B cell (primary cell): Measurements from ENCODE around the gene ABCB10. TPM values are rescaled to one million over a fixed set of nuclear protein-coding genes. Genes with fewer than 3 reads are reported as not detected.
"Not testable (repeated sequence)": the region's sequence is repeated elsewhere in the genome, so short reads cannot be mapped to it uniquely, and the experiment has no call there.

Source experiments
- ATAC-seq: fragments of 200-7000 bp; cut with Tn5 transposase; one replicate; pipeline ENCODE4 v1.10.0; 2021; ENCODE audit warnings: low read depth, mild to moderate bottlenecking, moderate number of reproducible peaks, moderate library complexity
- CTCF ChIA-PET: fragments of 350-600 bp; sonication (Branson Sonifier 250); formaldehyde crosslinking; loops from one replicate; lab custom pipeline; 2021; ENCODE audit warnings: antibody characterized with exemption, inconsistent platforms; lab: Charles Lee
- POLR2A ChIA-PET: fragments of 350-600 bp; sonication (Branson Sonifier 250); formaldehyde crosslinking; loops from one replicate; lab custom pipeline; 2021; ENCODE audit warnings: antibody characterized with exemption; lab: Charles Lee
- DNase-seq: peaks from one replicate; pipeline ENCODE4 v3.0.0; 2013
- H2AFZ ChIP-seq: 2 replicates; pipeline ENCODE4 v1.6.1; 2012; ENCODE audit warnings: mild to moderate bottlenecking, low read depth, low read length; ENCODE audit not compliant: insufficient read depth, poor library complexity, severe bottlenecking
- H3K27ac ChIP-seq, 2 donors: 1 replicate in 1 of 2; 2 replicates in 1 of 2; pipeline ENCODE4 v1.5.1; 2012 to 2013; ENCODE audit warnings: low read length in 2 of 2, mild to moderate bottlenecking in 2 of 2, moderate library complexity in 1 of 2
- H3K27me3 ChIP-seq, 4 experiments: fragments of 200-600 bp in 1 of 4; sonication (generic) in 1 of 4; replicated peaks in 1 of 4; 1 replicate in 2 of 4; 2 replicates in 2 of 4; pipeline versions ENCODE4 v1.6.1 to v1.7.0; 2013 to 2016; ENCODE audit warnings: low read length in 3 of 4, mild to moderate bottlenecking in 2 of 4, mixed read lengths in 1 of 4, moderate library complexity in 1 of 4; ENCODE audit not compliant: insufficient read depth in 4 of 4, control insufficient read depth in 3 of 4; ENCODE audit errors: control extremely low read depth in 1 of 4
- H3K36me3 ChIP-seq, 2 experiments: replicated peaks in 1 of 2; 1 replicate in 1 of 2; 2 replicates in 1 of 2; pipeline versions ENCODE4 v1.6.1 to v1.7.1; 2013; ENCODE audit warnings: low read length in 1 of 2; ENCODE audit not compliant: insufficient read depth in 2 of 2, control insufficient read depth in 1 of 2; ENCODE audit errors: control extremely low read depth in 1 of 2, extremely low read depth in 1 of 2
- H3K4me1 ChIP-seq, 2 donors: fragments of 200-600 bp in 1 of 2; sonication (generic) in 1 of 2; 1 replicate in 1 of 2; 2 replicates in 1 of 2; pipeline versions ENCODE4 v1.5.1 to v1.6.1; 2013 to 2017; ENCODE audit warnings: low read length in 2 of 2; ENCODE audit not compliant: control insufficient read depth in 2 of 2, insufficient read depth in 2 of 2
- H3K4me2 ChIP-seq: replicated peaks from 2 replicates; pipeline ENCODE3; 2012; ENCODE audit warnings: mild to moderate bottlenecking, low read depth, low read length; ENCODE audit not compliant: poor library complexity, severe bottlenecking
- H3K4me3 ChIP-seq, 5 experiments: fragments of 200-600 bp in 1 of 5; sonication (generic) in 1 of 5; 1 replicate in 3 of 5; 2 replicates in 2 of 5; pipeline versions ENCODE4 v1.5.1 to v1.7.0; 2011 to 2016; ENCODE audit warnings: low read length in 4 of 5, mild to moderate bottlenecking in 4 of 5, low read depth in 2 of 5, control low read depth in 1 of 5, moderate library complexity in 1 of 5; ENCODE audit not compliant: insufficient read depth in 1 of 5; ENCODE audit errors: control extremely low read depth in 1 of 5, extremely low read depth in 1 of 5
- H3K79me2 ChIP-seq: fragments of 200-600 bp; sonication (generic); one replicate; pipeline ENCODE4 v1.6.0; 2016; ENCODE audit warnings: low read length; ENCODE audit not compliant: control insufficient read depth, insufficient read depth
- H3K9ac ChIP-seq: fragments of 200-600 bp; sonication (generic); 2 replicates; pipeline ENCODE4 v1.6.1; 2017; ENCODE audit warnings: mild to moderate bottlenecking, low read length, moderate library complexity
- H3K9me3 ChIP-seq, 3 donors: one replicate each; pipeline versions ENCODE4 v1.6.1 to v1.7.1; 2013; ENCODE audit warnings: low read length in 2 of 3; ENCODE audit not compliant: control insufficient read depth in 2 of 3, insufficient read depth in 1 of 3; ENCODE audit errors: control extremely low read depth in 1 of 3
- H4K20me1 ChIP-seq: 2 replicates; pipeline ENCODE4 v1.6.0; 2012; ENCODE audit warnings: mild to moderate bottlenecking, low read length; ENCODE audit not compliant: insufficient read depth, control insufficient read depth, poor library complexity, severe bottlenecking
- H3K27ac Mint-ChIP-seq: one replicate; pipeline ENCODE4 v1.8.0; 2021; ENCODE audit warnings: mixed read lengths
- H3K27me3 Mint-ChIP-seq: one replicate; pipeline ENCODE4 v1.8.0; 2021; ENCODE audit warnings: mixed read lengths
- H3K4me1 Mint-ChIP-seq: one replicate; pipeline ENCODE4 v1.8.0; 2021; ENCODE audit warnings: mixed read lengths
- H3K4me3 Mint-ChIP-seq: one replicate; pipeline ENCODE4 v1.8.0; 2021; ENCODE audit warnings: mixed read lengths
- H3K9me3 Mint-ChIP-seq: one replicate; pipeline ENCODE4 v1.8.0; 2022; ENCODE audit warnings: mixed read lengths; ENCODE audit not compliant: insufficient read depth
- EZH2 ChIP-seq: IDR thresholded peaks from 2 replicates; pipeline ENCODE4 v1.6.1; 2012; ENCODE audit warnings: borderline replicate concordance, low read depth, mild to moderate bottlenecking, moderate library complexity, low read length; ENCODE audit not compliant: insufficient read depth, poor library complexity, severe bottlenecking
- WGBS: methylation state at CpG from one replicate; pipeline ENCODE4 v1.1.5; 2013; ENCODE audit warnings: missing lambda C conversion rate; ENCODE audit not compliant: insufficient coverage; 5-methylcytosine and 5-hydroxymethylcytosine counted together
- intact Hi-C: fragments of 100-400 bp; cut with micrococcal nuclease; formaldehyde crosslinking; loops from one replicate; pipeline ENCODE4 v1.10.0; 2022
- polyA plus RNA-seq: library from polyadenylated mRNA; depleted of rRNA; stranded (reverse); fragments of >200 nt; gene quantifications from 2 replicates; pipeline ENCODE4 v1.2.3, GENCODE V29; 2012
- total RNA-seq, 2 donors: library from RNA; stranded (reverse); fragments of 120-200 nt in 1 of 2; gene quantifications; 1 replicate in 1 of 2; 2 replicates in 1 of 2; pipeline versions ENCODE4 v1.2.3 to v1.2.4, GENCODE V29; 2013 to 2022
- TF ChIP-seq, protein P1 (sequence below): fragments of 200-600 bp; IDR thresholded peaks from one replicate; pipeline ENCODE4 v1.8.0; 2022; ENCODE audit warnings: antibody characterized with exemption, mild to moderate bottlenecking

Gene ABCB10
- total and polyA plus RNA-seq, 2 donors (not counting 1 experiment from before 2014, with no cell fraction given), result 6.5 to 18.6 TPM

DNA sequence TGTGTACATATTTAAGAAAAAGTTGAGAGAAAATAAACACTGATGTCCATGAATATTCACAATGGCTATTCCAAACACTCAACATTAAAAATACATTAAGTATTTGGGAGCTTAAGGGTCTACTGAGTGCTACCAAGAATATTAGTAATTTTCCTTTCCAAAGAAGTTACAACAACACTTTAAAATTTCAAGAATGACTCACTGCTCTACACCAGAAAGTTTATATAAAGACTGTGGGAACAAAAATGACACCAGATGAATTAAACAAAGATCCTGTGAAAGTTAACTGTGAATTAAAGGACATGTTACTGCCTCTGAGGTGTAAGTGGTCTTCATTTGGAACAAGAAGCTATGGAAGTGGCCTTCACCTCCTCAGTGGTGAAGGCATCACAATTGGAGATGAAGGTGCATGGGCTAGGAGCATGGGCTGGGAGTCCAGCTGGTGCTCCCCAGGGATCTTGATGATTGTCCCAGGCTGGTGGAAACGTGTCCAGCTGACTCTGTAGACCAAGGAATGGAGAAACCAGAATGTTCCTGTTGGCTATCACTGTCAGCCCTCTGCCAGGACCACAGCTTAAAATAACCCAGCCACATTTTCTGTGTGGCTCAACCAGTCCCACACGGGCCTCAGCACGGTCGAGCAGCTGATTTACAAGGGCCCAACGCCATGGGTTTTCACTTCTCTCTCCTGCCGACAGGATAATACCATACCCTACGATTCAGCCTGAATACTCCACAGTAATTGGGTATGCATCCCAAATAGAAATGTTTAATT, 38.6 kb upstream of the ABCB10 start:
- intact Hi-C loops, result no loop called here
- H4K20me1 ChIP-seq, result peaks cover 4% of the 10 kb centered on the region
- no peaks in the 10 kb centered on the region for H3K27me3 ChIP-seq
- H2AFZ ChIP-seq, result no peak overlapping the region
- no peak for DNase-seq
- peaks cover 9 to 46% of the 10 kb centered on the region in 2 experiments for H3K36me3 ChIP-seq
- H3K9ac ChIP-seq, result no peak overlapping the region
- TF ChIP-seq EZH2, result no peak
- TF ChIP-seq, protein P1, sequence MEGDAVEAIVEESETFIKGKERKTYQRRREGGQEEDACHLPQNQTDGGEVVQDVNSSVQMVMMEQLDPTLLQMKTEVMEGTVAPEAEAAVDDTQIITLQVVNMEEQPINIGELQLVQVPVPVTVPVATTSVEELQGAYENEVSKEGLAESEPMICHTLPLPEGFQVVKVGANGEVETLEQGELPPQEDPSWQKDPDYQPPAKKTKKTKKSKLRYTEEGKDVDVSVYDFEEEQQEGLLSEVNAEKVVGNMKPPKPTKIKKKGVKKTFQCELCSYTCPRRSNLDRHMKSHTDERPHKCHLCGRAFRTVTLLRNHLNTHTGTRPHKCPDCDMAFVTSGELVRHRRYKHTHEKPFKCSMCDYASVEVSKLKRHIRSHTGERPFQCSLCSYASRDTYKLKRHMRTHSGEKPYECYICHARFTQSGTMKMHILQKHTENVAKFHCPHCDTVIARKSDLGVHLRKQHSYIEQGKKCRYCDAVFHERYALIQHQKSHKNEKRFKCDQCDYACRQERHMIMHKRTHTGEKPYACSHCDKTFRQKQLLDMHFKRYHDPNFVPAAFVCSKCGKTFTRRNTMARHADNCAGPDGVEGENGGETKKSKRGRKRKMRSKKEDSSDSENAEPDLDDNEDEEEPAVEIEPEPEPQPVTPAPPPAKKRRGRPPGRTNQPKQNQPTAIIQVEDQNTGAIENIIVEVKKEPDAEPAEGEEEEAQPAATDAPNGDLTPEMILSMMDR, result no peak
- WGBS, result 67% methylated on average over 4 of the region's 7 CpGs
- no peaks in the 10 kb centered on the region for H3K4me1 Mint-ChIP-seq
- no peak overlapping the region for H3K27ac ChIP-seq
- no peaks in the 10 kb centered on the region for H3K9me3 Mint-ChIP-seq
- ChIA-PET POLR2A (no interaction called here), CTCF (no interaction called here)
- no peak overlapping the region for H3K4me2 ChIP-seq
- H3K27ac Mint-ChIP-seq, result no peak overlapping the region
- H3K27me3 Mint-ChIP-seq, result no peaks in the 10 kb centered on the region
- no peak for ATAC-seq
- no peaks in the 10 kb centered on the region for H3K4me1 ChIP-seq
- no peak overlapping the region for H3K4me3 ChIP-seq
- H3K4me3 Mint-ChIP-seq, result no peak overlapping the region
- peaks cover 9% of the 10 kb centered on the region for H3K79me2 ChIP-seq
- no peaks in the 10 kb centered on the region for H3K9me3 ChIP-seq

DNA sequence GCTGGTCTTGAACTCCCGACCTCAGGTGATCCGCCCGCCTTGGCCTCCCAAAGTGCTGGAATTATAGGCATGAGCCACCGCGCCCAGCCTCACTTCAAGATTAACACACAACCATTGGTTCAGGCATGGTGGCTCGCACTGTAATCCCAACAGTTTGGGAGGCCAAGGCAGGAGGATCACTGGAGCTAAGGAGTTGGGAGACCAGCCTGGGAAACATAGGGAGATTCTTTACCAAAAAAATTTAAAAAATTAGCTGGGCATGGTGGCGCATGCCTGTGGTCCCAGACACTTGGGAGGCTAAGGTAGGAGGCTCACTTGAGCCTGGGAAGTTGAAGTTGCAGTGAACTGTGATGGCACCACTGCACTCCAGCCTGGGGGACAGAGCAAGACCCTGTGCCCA, 37.4 kb upstream of the ABCB10 start:
- ATAC-seq, H3K27ac Mint-ChIP-seq, H3K4me2 ChIP-seq, H3K4me3 ChIP-seq, H3K9me3 ChIP-seq, H3K27me3 ChIP-seq, H3K9me3 Mint-ChIP-seq, POLR2A ChIA-PET, H3K27me3 Mint-ChIP-seq, H3K4me3 Mint-ChIP-seq, H3K9ac ChIP-seq, H3K27ac ChIP-seq, H3K4me1 Mint-ChIP-seq, H2AFZ ChIP-seq, H3K79me2 ChIP-seq, intact Hi-C loops, DNase-seq, H3K4me1 ChIP-seq, H4K20me1 ChIP-seq: not testable (repeated sequence)
- H3K36me3 ChIP-seq, result peaks cover 9 to 34% of the 10 kb centered on the region in 2 experiments
- CTCF ChIA-PET, result interaction anchor here (1.2 kb wide), 1 partner anchor 17 kb away, joined by 3 read pairs; no protein-coding TSS in a partner anchor
- whole genome bisulfite sequencing, result 100% methylated on average over 1 of the region's 7 CpGs
